GM21381 (cell line): ENCODE data around the gene ERC2.

Experiments
- ATAC-seq: cut with Tn5 transposase; IDR thresholded peaks from one replicate; pipeline ENCODE4 v1.9.1; 2021; ENCODE audit warnings: mild to moderate bottlenecking, moderate library complexity; ENCODE audit not compliant: unreplicated experiment

The ERC2 gene

DNA sequence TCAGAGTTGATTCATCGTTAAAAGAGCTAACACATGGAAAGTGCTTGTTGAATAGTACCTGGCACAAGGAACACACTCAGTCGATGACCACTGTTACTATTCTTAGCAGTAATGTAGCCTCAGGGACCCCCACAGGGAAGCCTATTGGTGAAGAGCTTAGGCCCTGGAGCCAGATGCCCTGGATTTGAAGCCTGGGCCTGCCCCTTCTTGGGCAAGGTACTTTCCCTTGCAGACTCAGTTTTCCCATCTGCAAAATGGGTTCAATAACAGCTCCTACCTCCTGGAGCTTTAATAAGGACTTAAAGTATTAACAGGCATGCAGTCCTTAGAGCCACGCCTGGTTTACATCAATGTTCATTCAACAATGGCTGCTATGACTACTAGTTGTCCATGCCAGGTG lies 884.2 kb downstream of the ERC2 start:
- ATAC-seq, result no peak

DNA sequence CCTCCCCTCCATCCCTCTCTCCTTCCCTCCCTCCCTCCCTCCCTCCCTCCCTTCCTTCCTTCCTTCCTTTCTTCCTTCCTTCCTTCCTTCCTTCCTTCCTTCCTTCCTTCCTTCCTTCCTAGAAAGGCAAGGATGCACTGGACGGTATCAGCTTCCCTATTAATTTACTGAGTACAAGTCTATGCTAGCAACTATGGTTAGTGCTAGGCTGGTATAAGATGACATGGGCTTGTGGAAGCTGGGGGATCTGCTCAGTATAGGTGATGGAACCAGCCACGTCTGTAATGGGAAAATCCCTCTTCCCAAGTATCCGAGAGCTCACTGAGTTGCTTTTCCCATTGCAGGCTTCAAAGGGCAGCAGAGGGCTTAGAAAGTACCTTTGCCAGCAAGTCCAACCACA lies 884.8 kb downstream of the ERC2 start:
- ATAC-seq, result no peak

DNA sequence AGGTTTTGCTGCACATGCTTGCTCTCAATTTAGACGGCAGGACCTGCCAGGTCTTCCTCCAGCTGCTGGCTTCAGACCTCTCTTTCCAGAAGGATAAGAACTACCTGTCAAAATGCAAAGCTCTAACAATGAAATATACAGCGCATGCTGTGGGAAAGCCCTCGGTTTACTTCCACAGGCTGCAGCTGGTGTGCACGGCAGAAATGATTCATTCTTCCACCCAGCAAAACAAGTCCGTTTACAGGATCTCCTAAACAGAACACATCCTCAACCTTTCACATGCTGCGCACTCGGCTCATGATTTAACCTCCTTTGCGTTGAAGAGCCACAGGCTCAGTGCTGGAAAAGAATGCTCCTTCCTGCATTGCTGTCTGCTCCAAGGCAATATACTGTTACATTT lies 888.8 kb downstream of the ERC2 start:
- ATAC-seq, result no peak

DNA sequence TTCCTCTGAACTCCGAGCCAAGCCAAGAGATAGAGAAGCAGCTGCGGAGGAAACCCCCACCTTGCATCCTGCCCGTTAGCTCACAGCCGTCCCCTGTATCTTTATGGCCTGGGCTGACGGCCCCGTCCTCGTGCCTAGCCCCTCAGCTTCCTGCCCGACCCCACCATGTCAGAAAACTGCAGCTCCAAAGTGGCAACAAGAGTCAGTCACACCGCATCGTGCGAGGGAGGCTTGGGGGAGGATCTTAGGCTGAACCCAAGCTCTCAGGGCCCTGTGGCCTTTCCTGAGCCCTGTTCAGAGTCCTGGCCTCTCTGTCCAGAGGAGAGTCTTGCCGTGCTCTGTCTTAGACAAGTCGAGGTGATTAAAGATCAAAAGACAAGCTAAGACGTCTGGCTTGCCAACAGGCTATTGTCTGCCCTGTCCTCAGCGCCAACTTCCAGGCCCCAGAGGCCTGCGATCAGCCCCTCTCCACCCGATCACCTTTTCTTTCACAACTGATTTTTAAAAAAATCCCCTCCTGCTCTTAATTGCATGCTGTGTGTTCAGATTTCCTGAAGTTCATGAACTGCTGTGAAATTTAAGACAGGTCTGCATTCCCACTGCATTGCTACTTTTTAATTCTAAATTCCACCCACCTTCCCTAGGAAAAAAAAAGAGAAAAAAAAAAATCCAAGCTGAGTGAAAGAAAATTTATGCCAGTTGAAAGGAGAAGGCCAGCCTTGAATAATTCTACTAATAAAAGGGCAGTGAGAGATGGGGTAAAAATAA lies 891.5 kb downstream of the ERC2 start:
- no peak for ATAC-seq

DNA sequence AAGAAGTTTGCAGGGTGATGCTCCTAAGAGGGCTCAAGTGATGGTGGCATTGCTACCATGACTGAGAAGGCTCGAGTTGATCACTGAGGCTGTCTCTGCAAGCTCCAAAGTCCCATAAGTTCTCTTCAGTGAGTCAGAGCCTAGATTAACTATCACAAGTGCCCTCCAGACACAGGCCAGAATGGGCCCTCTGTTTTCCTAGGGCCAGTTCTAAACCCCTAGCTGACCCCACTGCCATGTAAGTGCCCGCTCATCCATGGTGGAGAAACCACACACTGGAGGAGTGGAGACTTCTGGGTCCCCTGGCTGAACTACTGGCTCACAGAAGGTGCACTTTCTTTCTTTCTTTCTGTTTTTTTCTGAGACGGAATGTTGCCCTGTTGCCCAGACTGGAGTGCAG lies 893.6 kb downstream of the ERC2 start:
- ATAC-seq, result no peak

DNA sequence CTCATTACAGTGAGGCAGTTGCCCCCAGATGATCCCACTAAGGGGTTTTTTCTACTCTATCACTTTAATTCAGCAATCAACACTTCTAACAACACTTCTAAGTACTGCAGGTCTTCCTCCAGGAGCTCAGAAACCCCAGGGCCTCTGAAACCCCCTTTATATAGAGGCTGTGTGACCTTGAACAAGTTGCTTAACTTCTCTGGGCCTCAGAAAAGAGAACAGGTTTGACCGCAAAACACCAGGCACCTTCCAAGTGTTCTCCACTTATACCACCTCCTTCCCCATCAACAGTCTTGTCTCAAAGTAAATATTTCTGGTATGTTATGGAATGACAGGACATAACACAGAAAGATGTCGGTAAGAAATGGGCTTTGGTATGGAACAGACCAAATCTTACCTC lies 895.5 kb downstream of the ERC2 start:
- no peak for ATAC-seq

DNA sequence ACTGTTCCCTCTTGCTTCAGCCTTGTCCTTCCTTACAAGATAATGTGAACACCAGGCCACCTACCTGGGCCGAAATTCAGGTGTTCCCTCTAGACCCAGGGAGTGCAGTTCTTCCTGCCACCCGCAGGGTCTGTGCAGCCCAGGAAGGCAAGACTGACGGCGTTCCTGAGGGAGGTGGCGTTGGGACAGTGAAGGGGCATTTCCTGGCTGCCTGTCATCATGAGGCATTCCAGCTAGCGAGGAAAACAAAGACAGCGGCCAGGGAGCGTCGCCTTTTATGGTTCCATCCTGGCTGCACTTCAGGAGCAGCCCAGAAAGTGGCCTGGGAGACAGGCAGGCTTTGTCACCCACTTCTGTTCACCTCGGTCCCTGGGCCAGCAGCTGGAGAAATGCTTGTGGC lies 896.4 kb downstream of the ERC2 start:
- no peak for ATAC-seq

DNA sequence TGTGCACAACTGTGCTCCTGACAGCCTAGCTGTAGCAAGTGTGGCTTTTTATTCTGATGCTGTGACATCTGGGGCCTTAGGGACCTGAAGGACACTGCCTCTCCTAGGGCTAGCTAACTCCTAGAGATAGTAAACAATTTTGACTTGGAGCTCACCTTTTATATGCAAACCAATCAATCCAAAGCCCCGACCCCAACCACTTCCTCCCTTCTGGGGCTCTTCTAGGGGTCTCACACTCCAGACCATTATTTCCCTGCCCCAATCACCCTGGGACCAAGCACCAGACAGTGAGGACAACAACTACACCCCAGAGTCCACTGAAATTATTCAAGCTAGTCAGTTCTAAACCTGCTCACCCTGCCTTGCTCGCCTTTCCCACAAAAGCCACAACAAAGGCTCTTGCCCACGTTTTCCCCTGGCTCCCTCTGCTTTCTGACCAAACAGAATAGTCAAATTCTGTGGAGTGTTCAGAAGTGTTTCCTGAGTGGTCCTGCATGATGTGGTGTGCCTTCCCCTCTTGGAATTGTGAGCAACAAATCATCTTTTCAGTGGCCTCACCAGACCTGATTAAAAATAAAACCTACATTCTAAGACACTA lies 897.0 kb downstream of the ERC2 start:
- ATAC-seq, result no peak

DNA sequence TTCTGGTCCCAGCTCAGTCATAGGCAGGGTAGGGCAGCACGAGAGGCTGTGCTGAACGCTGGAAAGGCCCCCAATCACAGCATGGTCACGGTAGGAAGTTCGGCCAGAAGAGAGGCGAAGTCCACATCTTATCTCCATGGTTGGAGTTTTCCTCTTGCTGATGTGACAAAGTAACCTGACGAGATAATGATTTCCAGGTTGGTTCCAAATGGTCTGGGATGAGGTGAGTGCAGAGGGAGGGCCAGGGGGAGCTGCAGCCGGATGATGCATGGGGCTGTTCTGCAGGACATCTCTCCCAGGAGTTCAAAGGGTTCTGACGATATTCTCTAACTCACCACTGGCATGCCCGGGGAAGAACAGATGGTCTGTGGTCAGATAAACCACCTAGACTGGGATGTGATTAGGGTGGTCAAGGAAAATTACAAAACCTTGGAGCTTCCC lies 898.0 kb downstream of the ERC2 start:
- no peak for ATAC-seq

DNA sequence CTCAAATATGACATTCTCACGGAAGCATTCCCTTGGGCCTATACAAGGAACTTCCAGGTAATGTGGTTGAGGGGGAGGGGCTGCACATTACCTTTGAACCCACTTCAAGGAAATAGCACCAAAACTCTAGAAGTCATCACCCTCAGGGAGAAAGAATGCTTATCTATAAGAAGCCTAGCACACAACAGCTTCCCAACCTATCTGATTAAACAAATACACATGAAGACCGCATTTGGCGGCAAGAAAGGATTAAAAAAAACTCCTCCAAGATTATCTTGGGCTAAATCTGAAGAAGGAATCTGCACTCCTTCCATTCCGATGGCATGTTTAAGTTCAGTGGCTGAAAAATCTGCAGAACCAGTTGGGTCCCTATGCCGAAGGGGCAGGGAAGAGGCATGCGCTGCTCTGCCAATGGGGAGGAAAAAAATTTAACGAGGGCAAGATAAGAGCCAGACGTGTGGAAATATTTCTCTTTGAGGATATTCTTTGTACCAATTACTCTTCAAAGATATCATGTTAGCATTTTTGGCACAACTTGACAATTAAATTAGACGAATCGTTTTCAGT lies 899.2 kb downstream of the ERC2 start:
- no peak for ATAC-seq

DNA sequence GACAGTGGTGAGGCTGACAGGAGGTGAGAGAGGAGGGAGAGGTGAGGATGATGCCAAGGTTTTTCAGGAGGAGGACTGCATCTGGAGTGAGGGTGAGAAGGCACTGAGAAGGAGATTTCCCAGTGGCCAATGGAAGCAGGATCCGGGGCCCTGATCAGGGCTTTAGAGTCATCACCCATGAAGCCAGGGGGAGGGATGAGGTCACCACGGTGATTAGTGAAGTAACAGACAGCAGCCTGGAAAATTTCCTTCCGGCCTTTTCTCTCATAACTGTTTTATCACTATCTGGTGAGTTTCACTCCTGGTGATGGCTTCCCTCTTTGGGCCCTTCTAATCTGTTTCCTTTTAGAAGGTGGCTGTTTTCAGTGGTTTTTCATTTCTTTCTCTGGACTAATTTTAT lies 900.7 kb downstream of the ERC2 start:
- no peak for ATAC-seq

DNA sequence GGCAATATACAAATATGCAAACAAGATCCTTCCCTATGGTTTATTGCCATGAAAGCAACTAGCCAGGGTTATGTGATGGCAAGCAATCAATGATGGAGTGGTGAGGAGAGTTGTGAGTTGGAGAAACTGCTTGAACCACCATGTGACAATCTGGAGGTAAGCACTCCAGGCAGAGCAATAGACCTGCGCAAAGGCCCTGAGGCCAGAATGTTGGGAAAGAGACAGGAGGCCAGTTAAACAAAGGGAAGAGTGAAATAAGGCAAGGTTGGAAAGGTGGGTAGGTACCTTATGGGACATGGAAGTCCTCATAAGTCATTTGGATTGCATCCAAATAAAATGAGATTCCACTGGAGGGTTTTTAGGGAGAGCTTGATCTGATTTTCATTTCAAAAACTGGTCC lies 901.1 kb downstream of the ERC2 start:
- no peak for ATAC-seq

DNA sequence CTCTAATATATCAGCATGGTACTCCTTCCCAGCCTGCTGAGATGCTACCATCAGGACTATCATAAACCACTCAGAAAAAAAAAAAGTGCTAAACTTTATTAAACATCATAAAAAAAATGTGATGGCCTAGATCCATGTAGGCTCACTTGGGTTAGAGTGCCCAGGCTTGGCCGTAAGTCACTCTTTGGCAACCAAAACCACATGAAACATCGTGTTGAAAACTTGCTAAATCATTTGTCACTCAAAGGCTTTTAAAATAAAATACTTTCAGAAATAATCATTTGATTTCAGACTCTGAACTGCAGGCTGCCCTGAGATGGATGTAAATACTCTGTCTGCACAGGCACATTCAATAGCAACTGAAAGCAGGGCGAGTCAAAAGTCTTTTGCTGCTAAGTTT lies 902.7 kb downstream of the ERC2 start:
- no peak for ATAC-seq

DNA sequence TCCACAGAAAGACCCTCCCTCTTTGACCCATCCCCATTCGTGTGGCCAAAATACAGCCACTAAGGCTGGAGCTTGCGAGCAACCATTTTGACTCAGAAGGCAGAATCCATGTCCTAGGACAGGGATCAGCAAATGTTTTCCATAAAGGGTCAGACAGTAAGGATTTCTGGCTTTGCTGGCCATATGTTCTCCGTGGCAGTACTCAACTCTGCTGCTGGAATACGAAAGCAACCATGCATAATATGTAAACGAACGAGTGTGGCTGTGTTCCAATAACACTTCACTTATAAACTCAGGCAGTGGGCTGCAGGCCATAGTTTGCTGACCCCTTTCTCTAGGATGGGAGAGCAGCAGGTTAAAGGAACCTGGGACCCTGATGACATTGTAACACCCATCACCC lies 903.5 kb downstream of the ERC2 start:
- no peak for ATAC-seq

DNA sequence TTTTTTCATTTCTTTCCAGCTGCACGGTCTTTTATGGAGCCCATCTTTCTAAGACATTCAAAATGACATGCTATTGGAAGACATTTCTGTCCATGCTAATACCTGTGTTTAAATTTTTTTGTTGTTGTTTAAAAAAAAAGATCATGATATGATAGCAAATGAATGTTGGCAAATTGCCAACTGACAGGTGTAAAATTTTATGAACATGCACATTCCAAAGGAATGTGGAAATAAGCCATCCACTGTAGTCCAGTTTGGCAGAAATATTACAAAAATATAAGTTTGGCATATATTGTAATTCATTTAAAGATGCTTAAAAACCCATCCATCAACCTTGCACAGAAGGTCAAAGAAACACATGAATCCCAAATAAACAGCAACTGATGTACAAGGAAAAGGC lies 905.6 kb downstream of the ERC2 start:
- no peak for ATAC-seq

DNA sequence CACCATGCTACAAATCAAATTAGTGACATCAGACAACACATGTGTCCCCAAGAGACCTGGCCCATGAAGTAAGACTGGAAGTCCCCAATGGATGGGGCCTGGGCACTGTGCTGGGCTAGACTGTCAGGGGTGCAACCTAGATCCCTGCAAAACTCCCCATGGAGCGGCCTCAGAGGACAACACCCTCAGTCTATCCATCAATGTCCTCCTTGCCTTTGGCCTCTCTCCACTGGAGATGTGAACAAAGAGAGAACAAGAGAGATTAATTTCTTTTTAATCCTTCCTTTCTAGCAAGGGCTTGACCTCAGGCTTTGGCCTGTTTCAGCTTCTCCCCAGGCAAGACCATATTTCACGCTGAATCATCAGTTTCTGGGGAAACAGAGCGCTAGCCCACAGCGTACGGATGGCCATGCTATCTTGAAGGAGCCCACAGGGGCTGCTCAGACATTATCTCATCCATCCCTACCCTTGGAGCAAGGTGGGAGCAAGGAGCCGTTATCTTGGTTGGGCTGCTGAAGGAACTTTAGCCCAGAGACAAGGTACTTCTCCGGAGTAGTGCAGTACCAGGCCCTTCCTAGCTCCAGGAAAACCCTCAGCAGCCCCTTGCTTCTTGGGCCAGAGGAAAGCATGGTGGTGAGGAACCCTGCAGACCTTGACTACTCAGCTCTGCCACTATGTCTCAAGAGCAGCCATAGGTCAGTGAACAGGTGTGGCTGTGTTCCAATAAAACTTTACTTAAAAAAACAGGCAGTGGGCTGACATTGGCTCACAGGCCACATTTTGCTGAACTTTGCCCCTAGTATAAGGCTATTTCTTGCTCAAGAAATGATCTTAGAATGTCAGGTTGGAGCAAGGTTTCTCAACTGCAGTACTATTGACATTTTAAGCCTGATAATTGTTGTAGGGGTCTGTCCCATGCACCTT lies 908.5 kb downstream of the ERC2 start:
- ATAC-seq, result no peak

DNA sequence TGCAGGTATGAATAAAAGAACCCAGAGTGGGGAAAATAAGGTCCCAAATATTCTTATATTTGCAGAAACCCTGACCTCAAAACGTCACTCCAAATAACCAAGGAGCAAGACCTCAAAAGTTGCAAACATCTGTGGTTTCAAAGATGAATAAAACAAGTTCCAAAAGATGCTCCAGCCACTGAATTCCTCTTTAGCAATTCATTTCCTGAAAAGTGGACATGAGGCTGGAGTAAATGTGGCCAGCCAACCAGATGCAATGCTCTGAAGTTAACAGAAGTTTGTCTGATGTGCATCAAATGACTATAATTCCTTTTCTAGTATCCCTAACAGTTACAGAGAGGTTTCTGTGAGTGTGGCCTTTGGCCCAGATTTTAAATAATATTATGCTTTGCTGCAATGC lies 910.0 kb downstream of the ERC2 start:
- ATAC-seq, result no peak

DNA sequence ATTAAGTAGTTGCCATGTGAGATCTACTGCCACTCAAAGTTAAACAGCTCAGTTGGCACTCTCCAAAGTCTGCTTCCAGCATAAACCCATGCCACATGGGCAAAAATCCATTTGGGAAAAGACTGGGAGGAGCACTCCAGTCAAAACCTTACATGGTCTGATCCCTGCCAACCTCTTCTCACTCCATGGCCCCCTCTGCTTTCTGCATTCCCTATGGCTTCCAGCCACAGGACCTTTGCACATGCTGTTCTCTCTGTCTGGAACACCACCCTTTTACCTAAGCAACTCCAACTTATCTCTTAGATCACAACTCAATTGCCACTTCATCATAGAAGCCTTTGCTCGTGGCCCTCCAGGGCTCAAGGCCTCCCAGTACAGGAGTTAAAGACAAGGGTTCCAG lies 910.7 kb downstream of the ERC2 start:
- ATAC-seq, result no peak

DNA sequence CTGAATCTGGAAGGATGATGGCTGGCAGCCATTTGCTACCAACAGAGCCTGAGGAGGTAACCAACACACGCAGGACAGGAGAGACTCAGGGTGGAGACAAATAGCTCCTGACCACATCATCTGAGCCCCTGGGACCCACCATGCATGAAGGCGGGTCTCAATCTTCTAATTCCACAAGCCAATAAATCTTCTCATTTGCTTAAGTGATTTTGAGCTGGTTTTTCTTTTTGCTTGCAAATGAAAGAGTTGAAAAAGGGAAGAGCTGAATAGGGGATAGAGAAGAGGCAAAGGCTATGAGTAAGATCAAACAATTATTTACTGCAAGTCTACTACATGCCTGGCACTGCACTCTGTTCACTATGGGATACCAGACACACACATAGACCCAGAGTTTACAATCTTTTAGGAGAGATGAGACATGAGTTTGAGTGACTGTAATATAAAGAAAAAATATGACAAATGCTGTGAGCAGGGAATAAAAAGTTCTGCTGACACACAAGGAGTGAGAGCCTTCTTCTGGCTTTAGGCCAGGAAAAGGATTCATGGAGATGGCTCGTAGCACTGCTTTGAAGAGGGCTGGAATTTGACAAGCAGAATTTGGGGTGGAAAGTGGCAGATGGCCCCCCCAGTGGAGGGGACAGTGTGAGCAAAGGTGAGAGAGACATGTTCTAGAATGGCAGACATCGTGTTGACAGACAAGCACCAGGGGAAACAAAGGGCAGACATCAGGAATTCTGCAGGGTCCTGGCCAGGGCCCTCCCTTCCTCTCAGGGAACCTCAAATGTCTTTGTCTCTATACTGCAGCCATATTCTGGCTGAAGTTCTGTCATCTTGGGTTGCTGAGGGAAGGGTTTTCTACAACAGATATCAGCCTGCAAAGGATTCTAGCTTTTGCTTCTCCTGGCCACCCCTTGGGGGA lies 911.4 kb downstream of the ERC2 start:
- no peak for ATAC-seq

DNA sequence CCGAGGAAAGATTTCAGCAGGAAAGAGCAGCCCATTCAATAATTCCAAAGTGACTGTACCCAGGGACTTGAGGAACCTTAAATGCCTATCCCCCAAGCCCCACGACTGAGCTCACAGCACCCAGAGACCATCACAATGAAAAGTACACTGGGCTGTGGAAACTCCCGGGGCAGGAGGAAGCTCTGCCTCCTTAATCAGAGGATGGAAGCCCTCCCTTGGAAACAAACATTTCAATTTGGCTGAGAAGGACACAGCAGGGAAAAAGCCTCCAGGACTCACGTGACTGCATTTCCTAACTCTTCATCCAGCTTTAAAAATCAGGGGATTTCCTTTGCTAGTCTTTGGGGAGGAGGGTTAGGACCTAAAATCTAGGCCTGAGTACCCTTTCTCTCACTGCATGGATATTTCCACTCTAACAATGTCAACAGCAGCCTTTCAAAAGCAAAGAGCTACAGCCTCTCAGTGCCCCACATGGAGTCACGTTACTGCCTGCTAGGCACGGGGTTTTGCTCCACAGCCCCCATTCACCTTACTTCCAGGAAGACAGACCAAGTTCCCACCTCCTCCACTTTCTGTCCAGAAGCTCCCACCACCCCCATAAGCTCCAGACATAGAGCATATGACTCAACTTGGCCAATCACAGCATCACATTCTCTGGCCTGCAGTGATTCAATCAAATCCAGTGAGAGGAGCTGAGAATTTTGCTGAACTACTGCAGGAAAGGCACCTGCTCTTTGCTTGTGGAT lies 912.2 kb downstream of the ERC2 start:
- ATAC-seq, result no peak
